Measurements from ENCODE around the gene VAC14. TPM values are rescaled to one million over a fixed set of nuclear protein-coding genes. Genes with fewer than 3 reads are reported as not detected.

Gene VAC14
- polyA plus RNA-seq, 2 of the 4 experiments (the other 2 are of a cell fraction): 25.3 to 27.0 TPM

DNA sequence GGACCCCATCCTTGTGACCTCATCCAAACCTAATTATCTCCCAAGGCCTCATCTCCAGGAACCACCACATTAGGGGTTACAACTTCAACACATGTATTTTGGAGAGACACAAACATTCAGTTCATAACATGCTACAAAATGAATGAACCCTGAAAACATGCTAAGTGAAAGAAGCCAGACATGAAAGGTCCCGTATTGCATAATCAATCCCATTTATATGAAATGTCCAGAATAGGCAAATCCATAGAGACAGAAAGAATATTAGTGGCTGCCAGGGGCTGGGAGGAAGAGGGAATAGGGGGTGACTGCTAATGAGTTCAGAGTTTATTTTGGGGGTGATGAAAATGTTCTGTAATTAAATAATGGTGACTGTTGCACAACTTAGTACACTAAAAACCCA, 158.3 kb downstream of the VAC14 start:
- no peak overlapping the region for H3K4me3 ChIP-seq
- H3K4me1 ChIP-seq: no peaks in the 10 kb centered on the region
- 84% methylated on average over 1 of the region's 1 CpG for WGBS (ENCODE audit: missing lambda C conversion rate)
- H3K4me2 ChIP-seq: no peak overlapping the region
- no peak overlapping the region for H3K27ac ChIP-seq
- DNase-seq (ENCODE audit: low read depth in 1 of 2, low spot score in 1 of 2) (no peak), ATAC-seq (no peak), FAIRE-seq (no peak)
- TF ChIP-seq JUN (IDR thresholded peaks at IDR 0.05) (no peak), CEBPB (IDR thresholded peaks at IDR 0.05) (peak; percentile 19 to 47; a peak in 2 of 4 replicates)
- ChIA-PET POLR2A (no interaction called here), CTCF (interaction anchor here (1.2 kb wide), 1 partner anchor 11 kb away, joined by 3 read pairs; no protein-coding TSS in a partner anchor)
- H3K9me3 ChIP-seq: no peaks in the 10 kb centered on the region

DNA sequence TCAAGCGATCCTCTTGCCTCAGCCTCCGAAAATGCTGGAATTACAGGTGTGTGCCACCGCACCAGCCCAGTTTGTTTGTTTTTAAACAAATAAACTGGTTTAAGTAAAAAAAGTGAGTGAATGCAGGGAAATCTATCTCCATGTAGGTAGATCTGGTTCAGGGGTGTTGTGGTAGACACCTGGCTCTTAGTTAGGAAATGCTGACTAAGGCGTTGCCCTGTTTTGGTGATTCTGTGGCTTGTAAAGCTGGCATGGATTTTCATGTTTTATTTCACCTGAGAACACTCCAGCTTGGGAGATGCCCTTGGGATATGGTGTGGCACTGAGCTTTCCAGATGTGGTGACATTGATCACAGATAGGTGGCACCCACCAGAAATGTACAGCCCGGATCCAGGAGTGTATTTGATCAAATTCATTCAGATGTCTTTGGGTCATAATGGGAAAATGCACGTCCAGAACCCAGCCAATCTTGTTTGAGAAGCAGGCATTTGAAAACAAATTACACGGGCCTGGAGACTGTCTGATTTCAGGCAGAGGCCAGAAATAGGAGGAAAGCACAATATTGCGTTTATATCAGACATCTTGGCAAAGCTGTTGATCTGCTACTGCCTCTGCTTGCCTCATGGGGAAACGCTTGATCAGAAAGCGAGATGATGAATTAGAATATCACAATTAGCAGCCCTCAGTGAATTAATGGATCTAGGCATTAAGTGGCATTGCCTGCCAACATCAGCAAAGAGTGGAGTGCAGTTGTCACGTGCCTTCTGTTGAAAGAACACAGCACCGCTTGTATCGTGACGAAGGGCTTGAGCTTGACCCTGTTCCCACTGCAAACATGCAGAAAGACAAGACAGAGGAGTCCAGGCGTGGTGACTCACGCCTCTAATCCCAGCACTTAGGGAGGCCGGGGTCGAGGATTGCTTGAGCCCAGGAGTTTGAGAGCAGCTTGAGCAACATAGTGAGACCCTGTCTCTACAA, 161.9 kb downstream of the VAC14 start:
- DNase-seq (ENCODE audit: low read depth in 1 of 2, low spot score in 1 of 2) (no peak), FAIRE-seq (no peak), ATAC-seq (peak; percentile 47 to 50; a peak in 2 of 6 replicates)
- Histone ChIP-seq H3K9me3 (no peaks in the 10 kb centered on the region), H3K4me2 (no peak overlapping the region), H3K27ac (no peak overlapping the region), H3K4me1 (no peaks in the 10 kb centered on the region), H3K4me3 (no peak overlapping the region)
- TF ChIP-seq MAFK (IDR thresholded peaks at IDR 0.05; ENCODE audit: partially characterized antibody): peak; percentile 68
- no peak for TF ChIP-seq JUN (IDR thresholded peaks at IDR 0.05)
- WGBS (ENCODE audit: missing lambda C conversion rate): 67% methylated on average over 18 of the region's 18 CpGs
- ChIA-PET POLR2A (no interaction called here), CTCF (interaction anchor here (0.7 to 1.2 kb wide), 5 partner anchors 14 to 132 kb away, joined by 3 to 4 read pairs (median 4); no protein-coding TSS in a partner anchor)

Other genes with a start within 250 kb of the VAC14 start
- gene IL34, start 154.6 kb downstream of the VAC14 start, polyA plus RNA-seq (2011; rRNA removed): 0.12 and 0.25 TPM in 2 replicates
- 0.29 to 0.89 TPM (median 0.40 TPM) in 3 replicates for gene IL34, start 154.6 kb downstream of the VAC14 start, polyA plus RNA-seq (2017; fragmentation: RNase III; extraction: RNeasy Plus Mini Kit Qiagen cat#74134 plus additional on column Dnase treatment)
- gene MTSS2, start 115.1 kb downstream of the VAC14 start, polyA plus RNA-seq (2011; rRNA removed): 10.8 and 13.1 TPM in 2 replicates
- 27.1 to 37.4 TPM (median 33.5 TPM) in 3 replicates for gene MTSS2, start 115.1 kb downstream of the VAC14 start, polyA plus RNA-seq (2017; fragmentation: RNase III; extraction: RNeasy Plus Mini Kit Qiagen cat#74134 plus additional on column Dnase treatment)

All from A549 (cell line).